ENCODE results near the gene NCKAP5.

Gene NCKAP5

GRCh38 chr2:133574186-133574585 is 5.9 kb upstream of the NCKAP5 start:
- DNase-seq (ENCODE audit: low read depth) = no peak

- DNase-seq (ENCODE audit: low read depth) = no peak
Measured at GRCh38 chr2:133573491-133574162, 5.4 kb upstream of the NCKAP5 start.

DNA sequence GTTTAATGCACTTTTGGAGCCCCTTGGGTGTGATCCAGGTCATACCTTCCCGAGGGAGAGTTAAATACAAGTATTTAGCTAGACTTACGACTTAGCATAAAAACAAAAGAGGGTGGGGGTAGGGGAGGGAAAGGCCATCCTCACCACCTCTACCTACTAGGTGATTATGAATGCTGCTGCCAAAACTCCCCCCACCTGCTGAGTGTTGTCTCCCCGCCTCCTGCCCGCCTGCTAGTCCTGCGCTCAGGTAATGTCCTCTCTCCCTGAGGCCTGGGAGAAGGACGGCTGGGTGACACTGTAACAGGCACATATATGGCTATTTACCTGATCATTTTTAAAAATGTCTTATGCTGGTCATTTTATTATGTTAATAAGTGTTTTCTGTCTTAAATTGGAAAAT is 3.0 kb upstream of the NCKAP5 start:
- DNase-seq (ENCODE audit: low read depth) = no peak

DNA sequence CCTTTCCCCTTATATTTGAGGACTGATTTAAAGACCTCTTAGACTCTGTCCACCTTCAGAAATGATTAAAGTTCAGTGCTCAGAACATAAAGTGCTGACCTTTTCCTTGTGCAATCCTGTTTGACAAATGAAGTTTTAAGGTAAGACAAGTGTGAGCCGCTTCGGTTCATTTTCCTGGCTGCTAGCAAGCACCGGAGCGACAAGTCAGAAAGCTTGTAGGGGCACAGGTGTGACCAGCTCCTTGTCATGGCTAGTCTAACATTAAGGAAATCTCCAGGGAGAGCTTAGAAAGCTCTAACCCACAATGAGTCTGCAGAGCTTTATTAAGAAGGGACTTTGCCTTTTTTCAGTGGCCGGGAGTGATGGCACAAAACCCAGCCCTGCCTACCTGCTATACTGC is 2.3 kb upstream of the NCKAP5 start:
- DNase-seq (ENCODE audit: low read depth) = no peak

DNA sequence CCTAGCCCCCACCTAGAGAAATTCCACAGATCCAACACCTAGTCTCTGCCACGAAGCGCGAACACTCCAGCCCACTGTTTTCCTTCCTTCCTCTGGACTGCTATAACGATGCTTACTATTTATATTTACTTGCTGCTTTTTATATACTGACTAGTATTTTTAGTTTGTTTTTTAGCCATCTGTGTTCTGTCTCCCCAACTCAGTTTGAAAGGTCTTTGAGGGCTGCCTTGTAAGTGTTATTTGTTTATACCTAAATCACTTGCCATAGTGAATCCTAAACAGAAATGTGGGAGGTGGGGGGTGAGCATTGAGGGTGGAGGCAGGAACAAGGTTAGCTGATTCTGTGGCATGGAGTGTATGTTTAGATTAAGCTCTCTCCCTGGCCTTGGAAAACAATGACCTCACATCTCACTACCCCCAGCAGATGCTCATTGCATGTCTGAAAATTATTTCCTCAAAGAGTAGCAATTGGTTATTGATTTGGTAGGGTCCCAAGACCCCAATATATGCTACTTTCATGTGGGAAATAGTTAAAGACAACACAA is 1.1 kb upstream of the NCKAP5 start:
- no peak for DNase-seq (ENCODE audit: low read depth)

DNA sequence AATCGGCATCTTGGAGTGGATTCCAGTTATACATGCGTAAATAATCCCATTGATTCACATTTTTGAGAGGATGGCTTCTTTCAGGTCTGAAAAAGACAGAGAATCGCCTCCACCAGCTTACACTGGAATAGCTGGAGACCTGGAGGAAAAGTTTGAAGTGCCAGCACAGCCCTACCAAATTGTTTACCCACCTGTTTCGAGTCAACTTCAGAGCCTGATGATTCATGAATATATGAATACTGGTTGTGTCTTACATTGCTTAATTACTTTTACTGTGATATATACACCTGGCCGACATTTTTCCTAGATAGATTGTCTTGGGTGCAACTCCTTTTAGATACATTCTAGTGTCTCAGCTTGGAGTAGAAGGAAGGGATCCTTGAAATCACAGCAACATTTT is 335 bp upstream of the NCKAP5 start:
- no peak for DNase-seq (ENCODE audit: low read depth)

DNA sequence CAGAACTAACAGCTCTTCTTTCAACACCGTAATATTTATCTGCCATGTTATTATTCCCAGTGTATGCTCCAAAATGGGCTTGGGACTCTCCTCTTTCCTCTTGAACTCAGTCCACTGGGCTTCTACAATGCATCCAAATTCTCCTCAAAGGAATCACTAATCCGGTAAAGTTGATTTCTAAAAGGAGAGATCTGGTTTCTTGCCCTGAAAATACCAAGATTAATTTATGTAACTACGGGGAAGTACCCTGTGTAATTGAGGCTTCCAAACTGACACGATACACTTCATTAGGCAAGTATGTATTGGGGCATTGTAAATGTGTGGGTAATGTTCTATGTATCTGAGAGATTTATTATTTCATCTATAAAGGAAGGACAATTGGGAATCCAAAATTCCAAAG is 5.7 kb downstream of the NCKAP5 start:
- no peak for DNase-seq (ENCODE audit: low read depth)

GRCh38 chr2:133561045-133561852 is 7.0 kb downstream of the NCKAP5 start:
- no peak for DNase-seq (ENCODE audit: low read depth)

- DNase-seq (ENCODE audit: low read depth) = no peak
Measured at GRCh38 chr2:133557614-133558013, 10.6 kb downstream of the NCKAP5 start.

- DNase-seq (ENCODE audit: low read depth) = no peak
Measured at GRCh38 chr2:133553838-133554408, 14.3 kb downstream of the NCKAP5 start.

GRCh38 chr2:133553251-133553650 is 15.0 kb downstream of the NCKAP5 start:
- no peak for DNase-seq (ENCODE audit: low read depth)

DNA sequence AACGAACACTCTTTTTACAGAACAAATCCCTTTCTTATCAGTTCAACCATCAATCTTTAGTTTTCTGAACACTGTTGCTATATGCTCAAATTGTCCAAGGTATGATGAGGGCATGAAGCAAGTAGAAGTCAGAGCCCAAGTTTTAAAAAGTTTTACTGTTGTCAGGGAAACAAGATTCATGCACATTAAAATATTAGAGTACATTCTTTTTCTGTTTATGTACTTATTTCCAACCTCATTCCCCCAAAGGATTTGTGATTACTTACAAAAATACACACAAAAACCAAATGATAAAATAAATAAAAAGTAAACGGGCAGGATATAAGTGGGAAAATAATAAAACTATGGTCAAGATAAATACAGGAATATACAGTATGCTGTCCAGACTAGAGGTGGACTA is 15.4 kb downstream of the NCKAP5 start:
- no peak for DNase-seq (ENCODE audit: low read depth)

DNA sequence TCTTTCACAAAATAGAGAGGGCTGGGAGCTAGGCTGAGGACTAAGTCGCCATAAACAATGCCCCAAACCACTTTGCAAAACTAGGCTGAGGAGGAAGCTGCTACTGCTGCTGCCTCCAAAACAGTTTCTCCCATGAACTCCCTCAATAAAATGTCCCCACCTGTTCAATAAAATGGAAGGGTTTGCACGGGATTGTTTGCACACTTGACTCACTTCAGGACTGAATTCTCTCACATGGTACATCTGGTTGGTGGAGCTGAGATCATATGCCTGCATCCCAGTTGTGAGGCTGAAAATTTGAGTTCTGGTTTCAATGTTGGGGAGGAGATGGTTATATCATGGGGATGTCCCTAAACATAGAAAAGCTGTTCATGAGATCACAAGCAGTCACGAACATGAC is 26.5 kb downstream of the NCKAP5 start:
- no peak for DNase-seq (ENCODE audit: low read depth)

GRCh38 chr2:133541376-133541775 is 26.9 kb downstream of the NCKAP5 start:
- DNase-seq (ENCODE audit: low read depth) = no peak

DNA sequence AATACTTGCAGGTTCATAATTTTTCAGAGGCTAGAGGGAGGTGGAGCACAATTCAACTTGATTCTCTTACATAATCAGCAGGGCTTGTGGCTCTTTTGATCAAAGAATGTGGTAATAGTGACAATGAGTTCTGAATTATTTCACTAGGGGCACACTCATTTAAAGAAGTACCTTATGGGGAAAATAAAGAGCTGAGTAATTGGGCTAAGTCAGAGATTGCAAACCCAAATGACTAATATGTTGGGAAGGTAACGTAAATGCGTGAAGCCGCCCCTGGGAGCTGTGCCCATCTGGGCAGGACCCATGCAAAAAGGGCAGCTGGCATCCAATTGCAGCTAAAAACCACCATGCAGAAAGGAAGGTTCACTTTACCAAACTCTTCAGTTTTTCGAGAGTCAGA is 35.3 kb downstream of the NCKAP5 start:
- DNase-seq (ENCODE audit: low read depth) = no peak

DNA sequence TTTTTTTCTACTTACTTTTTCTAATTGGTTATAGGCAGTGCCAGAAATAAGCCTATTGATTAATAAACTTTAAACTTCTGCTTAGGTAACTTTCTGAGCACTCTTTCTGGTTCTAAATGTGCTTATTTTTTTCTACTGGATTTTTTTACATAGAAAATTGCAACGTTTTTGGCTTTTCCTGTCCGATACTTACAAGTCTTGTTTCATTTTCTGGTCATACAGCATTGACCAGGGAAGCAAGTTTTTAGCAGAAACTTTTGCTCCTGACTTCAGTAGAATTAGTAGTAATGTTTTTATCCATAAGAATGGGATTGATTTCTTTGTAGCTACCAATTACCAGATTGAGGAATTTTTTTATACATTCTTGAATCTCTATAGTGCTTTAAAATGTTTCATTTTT is 36.9 kb downstream of the NCKAP5 start:
- DNase-seq (ENCODE audit: low read depth) = no peak

- no peak for DNase-seq (ENCODE audit: low read depth)
Measured at GRCh38 chr2:133530645-133531044, 37.6 kb downstream of the NCKAP5 start.

GRCh38 chr2:133526530-133527300 is 41.5 kb downstream of the NCKAP5 start:
- no peak for DNase-seq (ENCODE audit: low read depth)

- no peak for DNase-seq (ENCODE audit: low read depth)
Measured at GRCh38 chr2:133525613-133526529, 42.4 kb downstream of the NCKAP5 start.

- no peak for DNase-seq (ENCODE audit: low read depth)
Measured at GRCh38 chr2:133525090-133525489, 43.2 kb downstream of the NCKAP5 start.

DNA sequence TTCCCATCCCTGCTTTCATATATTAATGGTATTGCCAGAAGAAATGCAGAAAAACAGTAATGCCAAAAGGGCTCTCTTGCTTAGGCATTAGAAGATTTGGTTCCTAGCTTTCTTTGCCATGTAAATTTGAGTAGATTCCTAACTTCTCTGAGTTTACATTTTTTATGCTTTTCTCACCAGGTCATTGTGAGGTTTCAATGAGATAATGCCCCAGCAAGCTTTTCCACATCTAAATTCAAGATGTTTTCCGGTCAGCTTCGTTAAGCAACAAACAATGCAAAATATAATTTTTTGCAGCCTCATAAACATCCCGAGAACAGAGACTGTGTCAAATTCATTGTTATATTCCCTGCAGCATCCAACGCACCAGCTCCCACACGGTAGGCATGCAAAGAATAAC is 44.9 kb downstream of the NCKAP5 start:
- no peak for DNase-seq (ENCODE audit: low read depth)

Data from CMK (cell line).